Measurements from ENCODE around the gene ITSN2.

Gene ITSN2

GRCh38 chr2:24332791-24333540 is 27.4 kb downstream of the ITSN2 start:
- no peak for DNase-seq

GRCh38 chr2:24330161-24330560 is 30.2 kb downstream of the ITSN2 start:
- no peak for DNase-seq

GRCh38 chr2:24329700-24330099 is 30.6 kb downstream of the ITSN2 start:
- DNase-seq: peak; percentile 74

- DNase-seq: no peak
Observed at GRCh38 chr2:24328010-24328409, 32.3 kb downstream of the ITSN2 start.

- no peak for DNase-seq
Observed at GRCh38 chr2:24317491-24317920, 42.8 kb downstream of the ITSN2 start.

GRCh38 chr2:24315669-24316068 is 44.7 kb downstream of the ITSN2 start:
- no peak for DNase-seq

GRCh38 chr2:24313744-24314632 is 46.3 kb downstream of the ITSN2 start:
- peak; percentile 39 for DNase-seq

GRCh38 chr2:24307961-24308360 is 52.4 kb downstream of the ITSN2 start:
- DNase-seq: no peak

- DNase-seq: no peak
Observed at GRCh38 chr2:24304631-24305030, 55.7 kb downstream of the ITSN2 start.

GRCh38 chr2:24304098-24304497 is 56.2 kb downstream of the ITSN2 start:
- no peak for DNase-seq

- no peak for DNase-seq
Observed at GRCh38 chr2:24301599-24301998, 58.7 kb downstream of the ITSN2 start.

- no peak for DNase-seq
Observed at GRCh38 chr2:24297663-24298062, 62.7 kb downstream of the ITSN2 start.

- DNase-seq: no peak
Observed at GRCh38 chr2:24287171-24287570, 73.2 kb downstream of the ITSN2 start.

GRCh38 chr2:24285484-24286152 is 74.7 kb downstream of the ITSN2 start:
- no peak for DNase-seq

- DNase-seq: no peak
Observed at GRCh38 chr2:24280645-24281044, 79.7 kb downstream of the ITSN2 start.

GRCh38 chr2:24280161-24280560 is 80.2 kb downstream of the ITSN2 start:
- DNase-seq: no peak

GRCh38 chr2:24276349-24276899 is 83.9 kb downstream of the ITSN2 start:
- peak; percentile 12 for DNase-seq

- no peak for DNase-seq
Observed at GRCh38 chr2:24274809-24275208, 85.5 kb downstream of the ITSN2 start.

- no peak for DNase-seq
Observed at GRCh38 chr2:24273598-24273997, 86.7 kb downstream of the ITSN2 start.

GRCh38 chr2:24272907-24273306 is 87.4 kb downstream of the ITSN2 start:
- DNase-seq: no peak

- no peak for DNase-seq
Observed at GRCh38 chr2:24272161-24272802, 88.1 kb downstream of the ITSN2 start.

GRCh38 chr2:24269265-24269664 is 91.1 kb downstream of the ITSN2 start:
- DNase-seq: peak; percentile 80

- no peak for DNase-seq
Observed at GRCh38 chr2:24265212-24265611, 95.1 kb downstream of the ITSN2 start.
